Left lobe of liver (tissue), 2 donors: ENCODE results near the gene TSEN34. TPM values are rescaled to one million over a fixed set of nuclear protein-coding genes. Genes with fewer than 3 reads are reported as not detected.
"Not testable (repeated sequence)": the region's sequence is repeated elsewhere in the genome, so short reads cannot be mapped to it uniquely, and the experiment has no call there.

Experiments used
- ATAC-seq: fragments of 200-7000 bp; cut with Tn5 transposase; one replicate; pipeline ENCODE4 v1.9.1; 2020; ENCODE audit warnings: mild to moderate bottlenecking, moderate library complexity
- DNase-seq: peaks from one replicate; pipeline ENCODE4 v3.0.0-alpha.2; 2020; ENCODE audit warnings: low spot score
- total RNA-seq: library from RNA; stranded (reverse); gene quantifications from one replicate; pipeline ENCODE4 v1.2.1, GENCODE V29; 2021
- donor health status: DM: no; HTN: no; CAD: no; lungs with moderate emphysema.
- donor health status: DM: no; HTN: yes; CAD: no.

TSEN34 gene
- total RNA-seq, 1 donor from 2014 or later, result 17.4 TPM

GRCh38 chr19:54207193-54207592, 16.1 kb downstream of the TSEN34 start:
- not testable (repeated sequence) for DNase-seq, ATAC-seq

- DNase-seq, result no peak
- ATAC-seq, result no peak
Observed at GRCh38 chr19:54207676-54207982, 16.5 kb downstream of the TSEN34 start.

DNA sequence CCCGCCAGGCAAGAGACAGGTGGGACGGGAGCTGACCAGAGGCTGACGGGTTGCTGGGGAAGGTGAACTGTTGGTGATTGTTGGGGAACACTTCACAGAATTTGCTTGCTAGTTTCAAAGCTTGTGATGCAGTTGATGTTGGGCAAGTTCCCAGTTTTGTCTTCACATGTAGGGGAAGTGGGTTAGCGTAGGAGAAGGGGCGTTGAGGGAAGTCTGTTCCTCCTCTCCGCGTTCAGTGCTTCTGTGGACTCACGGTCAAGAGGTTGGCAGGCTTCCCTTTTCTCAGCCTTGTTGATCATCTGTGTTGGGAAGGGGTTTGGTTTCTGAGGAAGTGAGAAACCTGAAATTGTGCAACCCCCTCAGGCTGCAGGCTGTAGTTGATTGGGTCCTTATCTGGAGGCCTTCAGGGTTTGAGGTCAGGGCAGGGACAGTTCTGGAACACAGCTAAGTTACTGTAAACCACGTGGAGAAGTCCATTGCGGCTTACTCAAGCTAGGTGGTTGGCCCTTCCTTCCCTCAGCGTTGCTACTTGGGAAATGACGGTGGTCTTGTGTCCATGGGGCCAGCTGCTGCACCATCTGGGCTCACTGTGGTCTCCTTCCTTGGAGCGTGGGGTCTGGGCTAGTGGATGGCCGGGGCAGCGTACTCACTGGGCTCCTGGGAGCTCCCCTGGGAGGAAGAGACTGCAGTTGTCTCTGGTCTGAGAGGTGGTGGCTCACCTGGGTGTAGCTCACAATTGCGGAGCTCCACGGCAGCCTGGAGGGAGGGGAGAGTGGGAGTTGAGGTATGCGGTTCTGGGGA, 17.1 kb downstream of the TSEN34 start:
- DNase-seq (peak; percentile 71), ATAC-seq (peak; percentile 17)

DNA sequence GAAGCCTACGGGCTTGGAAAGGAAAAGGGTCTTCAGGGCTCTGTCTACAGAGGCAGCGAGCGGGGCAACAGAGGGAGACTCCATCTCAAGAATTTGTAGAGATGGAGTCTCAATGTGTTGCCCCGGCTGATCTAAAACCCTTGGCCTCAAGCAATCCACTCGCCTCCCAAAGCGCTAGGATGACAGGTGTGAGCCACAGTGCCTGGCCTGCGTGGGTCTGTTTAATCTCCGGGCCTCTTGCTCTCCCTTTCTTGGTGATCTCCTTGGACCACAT, 17.6 kb downstream of the TSEN34 start:
- DNase-seq, result no peak

GRCh38 chr19:54209058-54209810, 18.1 kb downstream of the TSEN34 start:
- DNase-seq (peak; percentile 59), ATAC-seq (peak; percentile 49)

More for the DNA sequence above, 17.6 kb downstream of the TSEN34 start:
- no peak for ATAC-seq

DNA sequence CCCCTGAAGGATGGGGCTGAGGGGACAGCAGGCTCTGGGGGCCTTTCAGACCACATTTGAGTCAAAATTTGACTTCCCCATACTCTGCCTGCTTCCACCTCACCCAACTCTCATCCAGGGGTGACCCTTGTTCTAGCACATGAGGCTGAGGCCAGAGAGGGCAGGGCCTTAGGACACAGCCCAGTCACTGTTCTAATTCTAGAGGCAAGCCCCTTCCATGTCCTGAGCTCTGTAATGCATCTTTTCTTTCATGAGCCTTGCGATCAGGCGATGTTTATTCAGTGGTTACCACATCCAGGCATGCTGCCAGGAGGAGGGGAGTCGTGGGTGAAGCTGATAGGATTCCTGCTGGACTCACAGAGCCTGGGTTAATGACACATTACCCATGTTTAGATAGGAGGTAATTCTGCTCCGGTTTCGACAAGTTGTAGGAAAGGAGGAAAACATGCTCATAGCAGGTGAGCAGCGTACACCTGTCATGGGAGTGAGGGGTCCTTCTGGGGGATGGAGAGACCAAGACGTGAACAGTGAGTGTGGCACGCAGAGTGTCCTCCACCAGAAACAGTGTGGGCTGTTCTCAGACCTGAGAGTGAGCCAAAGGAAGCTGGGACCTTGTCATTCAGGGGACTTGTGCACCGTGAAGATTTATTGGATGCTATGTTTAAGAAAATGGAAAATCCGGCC, 18.8 kb downstream of the TSEN34 start:
- ATAC-seq (peak; percentile 79), DNase-seq (peak; percentile 98)

- no peak for ATAC-seq
Observed at GRCh38 chr19:54211235-54211634, 20.1 kb downstream of the TSEN34 start.

DNA sequence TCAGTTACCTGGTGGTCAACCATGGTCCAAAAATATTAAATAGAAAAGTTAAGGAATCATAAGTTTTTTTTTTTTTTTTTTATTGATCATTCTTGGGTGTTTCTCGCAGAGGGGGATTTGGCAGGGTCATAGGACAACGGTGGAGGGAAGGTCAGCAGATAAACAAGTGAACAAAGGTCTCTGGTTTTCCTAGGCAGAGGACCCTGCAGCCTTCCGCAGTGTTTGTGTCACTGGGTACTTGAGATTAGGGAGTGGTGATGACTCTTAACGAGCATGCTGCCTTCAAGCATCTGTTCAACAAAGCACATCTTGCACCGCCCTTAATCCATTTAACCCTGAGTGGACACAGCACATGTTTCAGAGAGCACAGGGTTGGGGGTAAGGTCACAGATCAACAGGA, 23.1 kb downstream of the TSEN34 start:
- not testable (repeated sequence) for DNase-seq, ATAC-seq

More at GRCh38 chr19:54211235-54211634, 20.1 kb downstream of the TSEN34 start:
- no peak for DNase-seq

DNA sequence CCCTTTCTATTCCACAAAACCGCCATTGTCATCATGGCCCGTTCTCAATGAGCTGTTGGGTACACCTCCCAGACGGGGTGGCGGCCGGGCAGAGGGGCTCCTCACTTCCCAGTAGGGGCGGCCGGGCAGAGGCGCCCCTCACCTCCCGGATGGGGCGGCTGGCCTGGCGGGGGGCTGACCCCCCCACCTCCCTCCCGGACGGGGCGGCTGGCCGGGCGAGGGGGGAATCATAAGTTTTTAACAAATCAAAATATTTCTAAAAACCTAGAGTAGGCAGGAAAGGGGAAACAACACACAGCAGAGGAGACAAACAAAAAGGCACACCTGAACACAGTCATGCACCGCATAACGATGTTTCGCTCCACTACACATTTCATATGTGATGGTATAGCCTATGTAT, 23.6 kb downstream of the TSEN34 start:
- not testable (repeated sequence) for ATAC-seq, DNase-seq

GRCh38 chr19:54216869-54217268, 25.8 kb downstream of the TSEN34 start:
- ATAC-seq, result no peak

DNA sequence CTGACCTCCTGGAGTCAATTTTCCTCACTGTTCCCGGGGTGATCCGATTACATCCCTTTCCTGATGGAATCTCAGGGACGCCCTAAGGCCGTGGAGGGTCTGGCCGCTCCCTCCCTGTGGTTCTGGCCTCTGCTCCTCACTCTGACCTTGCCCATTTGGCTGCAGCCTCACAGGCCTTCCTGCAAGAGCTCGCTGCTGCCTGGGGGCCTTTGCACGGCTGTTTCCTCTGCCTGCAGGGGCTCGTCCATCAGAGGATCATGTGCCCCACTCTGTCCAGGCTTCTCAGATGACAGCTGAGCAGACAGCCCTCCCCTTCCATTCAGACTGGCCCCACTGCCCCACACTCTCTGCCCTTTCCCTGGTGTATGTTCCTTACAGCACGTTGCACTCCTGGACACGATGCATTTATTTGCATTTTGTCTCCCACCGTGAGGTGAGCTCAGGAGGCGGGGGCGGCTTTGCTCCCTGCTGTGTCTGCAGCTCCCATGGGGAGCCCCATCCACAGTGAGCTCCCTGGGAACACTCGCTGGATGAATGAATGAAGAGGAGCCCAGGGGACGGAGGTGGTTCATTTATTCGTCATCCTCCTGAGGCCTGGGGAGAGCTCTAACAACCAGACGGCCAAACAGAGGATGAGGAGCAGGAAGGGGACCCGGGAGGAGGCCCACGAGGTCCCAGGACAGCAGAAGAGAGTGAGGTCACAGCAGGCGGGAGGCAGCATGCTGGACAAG, 26.6 kb downstream of the TSEN34 start:
- not testable (repeated sequence) for DNase-seq

More at GRCh38 chr19:54216869-54217268, 25.8 kb downstream of the TSEN34 start:
- DNase-seq, result no peak

DNA sequence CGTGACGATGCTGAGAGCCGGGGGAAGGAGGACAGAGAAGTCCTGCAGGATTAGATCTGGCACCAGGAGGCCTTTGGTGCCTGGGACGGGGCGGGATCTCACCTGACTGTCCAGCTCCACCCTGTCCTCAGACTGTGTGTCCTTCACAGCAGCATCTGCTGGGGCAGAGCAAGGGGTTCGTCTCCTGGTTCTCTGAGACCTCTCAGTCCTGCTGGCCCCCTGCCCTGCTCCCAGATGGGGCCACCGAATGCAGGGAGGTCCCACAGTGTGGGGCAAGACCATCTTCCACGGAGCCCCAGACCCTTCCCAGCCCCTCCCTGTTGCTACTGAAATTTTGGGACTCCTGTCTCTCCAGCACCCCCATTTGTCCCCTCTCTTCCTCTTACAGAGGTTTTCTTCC, 27.2 kb downstream of the TSEN34 start:
- ATAC-seq, result no peak
- DNase-seq, result no peak

More for the DNA sequence above, 26.6 kb downstream of the TSEN34 start:
- not testable (repeated sequence) for ATAC-seq

DNA sequence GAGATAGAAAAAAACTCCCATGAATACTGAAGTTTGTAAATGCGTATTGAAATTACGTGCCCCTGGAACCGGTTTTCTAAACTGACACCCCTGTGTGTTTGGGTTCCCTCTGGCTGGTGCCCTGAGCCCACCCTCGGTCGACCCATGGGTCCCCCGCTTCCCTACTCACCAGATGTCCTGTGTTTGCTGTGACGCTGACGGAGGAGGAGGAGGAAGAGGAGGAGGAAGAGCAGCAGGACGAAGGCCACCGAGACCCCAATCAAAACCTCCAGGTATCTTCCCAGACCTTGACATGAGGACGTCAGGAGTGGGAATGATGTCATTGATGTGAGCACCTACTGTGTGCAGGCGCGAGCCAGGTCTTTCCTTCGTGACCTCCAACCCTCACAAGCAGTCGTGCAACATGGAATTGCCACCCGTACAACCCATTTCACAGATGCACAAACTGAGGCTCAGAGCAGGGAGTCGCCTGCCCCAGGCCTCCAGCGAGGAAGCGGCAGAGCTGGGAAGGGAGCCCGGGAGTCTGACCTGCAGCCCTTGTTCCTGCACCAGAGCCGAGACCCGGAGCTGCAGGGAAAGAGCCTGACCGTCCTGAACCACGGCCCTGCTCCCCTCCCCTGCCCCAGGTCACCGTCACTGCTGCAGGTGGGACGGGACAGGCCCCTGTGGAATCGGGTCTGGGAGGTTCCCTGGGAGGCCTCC, 28.0 kb downstream of the TSEN34 start:
- DNase-seq (no peak), ATAC-seq (no peak)

GRCh38 chr19:54219702-54220101, 28.6 kb downstream of the TSEN34 start:
- not testable (repeated sequence) for ATAC-seq, DNase-seq

DNA sequence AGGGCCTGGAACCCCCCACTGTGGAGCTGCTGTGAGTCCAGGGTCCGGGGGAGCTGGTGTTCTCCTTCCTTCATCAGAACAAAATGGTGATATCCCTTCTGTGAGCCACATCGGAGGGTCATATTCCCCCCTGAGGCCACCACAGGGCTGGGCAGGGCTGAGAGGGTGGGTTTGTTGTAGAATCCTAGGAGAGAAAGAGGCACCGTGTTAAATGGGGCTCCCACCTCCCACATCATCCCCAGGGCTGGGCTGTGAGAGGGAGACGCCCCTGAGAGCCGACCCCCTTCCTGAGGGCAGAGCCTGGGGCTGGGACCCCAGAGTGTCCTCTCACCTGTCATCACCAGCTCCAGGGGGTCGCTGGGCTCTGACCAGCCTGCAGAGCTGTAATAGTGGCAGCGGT, 30.8 kb downstream of the TSEN34 start:
- DNase-seq, ATAC-seq: not testable (repeated sequence)

GRCh38 chr19:54222474-54223276, 31.6 kb downstream of the TSEN34 start, which contains the start of gene LILRB3:
LILRB3 (minus strand) TSS chr19:54223007; CDS start chr19:54222976, 31 bp downstream.
- DNase-seq, result not testable (repeated sequence)
- ATAC-seq, result peak; percentile 57

DNA sequence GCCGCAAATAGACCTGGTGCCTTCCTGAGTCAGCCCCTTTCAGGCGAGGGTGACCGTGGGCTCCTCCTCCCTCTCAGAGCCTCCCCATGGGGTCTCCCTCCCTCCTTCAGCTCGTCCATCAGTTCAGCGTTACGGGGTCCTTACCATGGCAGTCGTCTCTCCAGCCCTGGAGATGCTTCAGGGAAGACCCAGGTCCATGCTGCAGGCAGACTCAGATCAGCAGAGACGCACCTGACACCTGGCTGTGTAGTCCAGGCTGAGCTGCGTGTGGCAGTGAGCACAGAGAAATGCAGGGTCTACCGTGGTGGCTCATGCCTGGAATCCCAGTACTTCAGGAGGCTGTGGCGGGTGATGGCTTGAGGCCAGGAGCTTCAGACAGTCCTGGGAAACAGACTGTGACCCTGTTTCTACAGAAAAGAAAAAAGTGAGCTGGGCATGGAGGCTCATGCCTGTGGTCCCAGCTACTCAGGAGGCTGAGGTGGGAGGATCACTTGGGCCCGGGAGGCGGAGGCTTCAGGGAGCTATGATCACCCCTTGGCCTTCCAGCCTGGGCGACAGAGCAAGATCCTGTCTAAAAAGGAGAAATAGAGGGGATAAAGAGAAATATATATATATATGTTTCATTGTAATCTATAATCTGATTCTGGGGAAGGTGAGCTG, 32.3 kb downstream of the TSEN34 start:
- DNase-seq, result not testable (repeated sequence)

DNA sequence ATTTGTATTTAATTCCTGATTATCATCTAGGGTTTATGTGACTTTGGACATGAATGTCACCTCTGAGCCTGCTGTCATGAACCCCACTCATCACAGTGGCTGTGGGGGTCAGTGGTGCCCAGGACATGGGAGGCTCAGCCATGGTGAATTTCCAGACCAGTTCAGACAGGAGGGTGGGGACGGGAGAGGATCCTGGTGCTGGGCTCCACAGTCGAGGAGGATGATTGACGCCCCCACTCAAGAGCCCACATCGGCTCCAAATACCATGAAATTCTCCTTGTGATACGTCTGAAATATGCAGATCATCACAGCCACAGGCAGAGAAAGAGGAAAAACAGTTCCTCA, 32.8 kb downstream of the TSEN34 start:
- DNase-seq, ATAC-seq: not testable (repeated sequence)

More for the DNA sequence above, 32.3 kb downstream of the TSEN34 start:
- not testable (repeated sequence) for ATAC-seq

DNA sequence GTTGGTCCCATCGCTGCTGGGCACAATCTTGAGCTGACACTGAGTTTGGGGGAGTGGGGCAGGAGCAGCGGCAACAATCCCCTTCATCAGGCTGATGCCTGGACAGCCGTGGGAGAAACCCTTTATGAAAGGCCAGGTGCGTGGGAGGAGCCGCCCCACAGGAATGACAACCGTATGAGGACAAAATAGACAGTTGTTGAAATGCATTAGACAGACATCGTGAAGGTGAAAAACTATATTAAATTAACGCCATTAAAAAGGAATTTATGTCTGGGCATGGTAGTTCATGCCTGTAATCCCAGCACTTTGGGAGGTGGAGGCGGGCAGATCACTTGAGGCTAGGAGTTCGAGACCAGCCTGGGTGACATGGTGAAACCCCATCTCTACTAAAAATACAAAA, 33.5 kb downstream of the TSEN34 start:
- DNase-seq, ATAC-seq: not testable (repeated sequence)
